Thyroid gland (tissue), 4 donors: Measurements from ENCODE around the gene POMP. TPM values are rescaled to one million over a fixed set of nuclear protein-coding genes. Genes with fewer than 3 reads are reported as not detected.
A peak's percentile ranks its signal among the peaks of the same experiment; 100 is the strongest.
"Not testable (repeated sequence)": the region's sequence is repeated elsewhere in the genome, so short reads cannot be mapped to it uniquely, and the experiment has no call there.

Experiments
- DNase-seq, 2 donors: peaks; one replicate each; pipeline ENCODE4 v3.0.0-alpha.2; 2019
- H3K27ac ChIP-seq, 3 donors: fragments of 200-600 bp; sonication (generic); 1 replicate in 2 of 3; 2 replicates in 1 of 3; pipeline ENCODE4 v1.5.1; 2016 to 2019; ENCODE audit warnings: mild to moderate bottlenecking in 1 of 3, moderate library complexity in 1 of 3
- H3K27me3 ChIP-seq: fragments of 200-600 bp; sonication (generic); one replicate; pipeline ENCODE4 v1.5.1; 2019
- H3K36me3 ChIP-seq, 2 donors: fragments of 200-600 bp; sonication (generic); one replicate each; pipeline ENCODE4 v1.5.1; 2016 to 2019
- H3K4me1 ChIP-seq, 2 donors: fragments of 200-600 bp; sonication (generic); one replicate each; pipeline ENCODE4 v1.5.1; 2017 to 2019
- H3K4me3 ChIP-seq, 3 donors: fragments of 200-600 bp; sonication (generic); replicated peaks in 1 of 3; 1 replicate in 2 of 3; 2 replicates in 1 of 3; pipeline ENCODE4 v1.5.1; 2016; ENCODE audit warnings: mild to moderate bottlenecking in 1 of 3
- H3K9me3 ChIP-seq: fragments of 200-600 bp; sonication (generic); one replicate; pipeline ENCODE4 v1.5.1; 2017
- CTCF ChIP-seq, 6 experiments: fragments of 200-600 bp in 3 of 6; fragments of 450-650 bp in 3 of 6; sonication (generic) in 3 of 6; IDR thresholded peaks; one replicate each; pipeline ENCODE4 v1.5.1; 2016 to 2019; ENCODE audit warnings: antibody characterized with exemption in 6 of 6, mild to moderate bottlenecking in 2 of 6, inconsistent platforms in 1 of 6, moderate library complexity in 1 of 6
- POLR2A ChIP-seq, 2 donors: fragments of 450-650 bp; IDR thresholded peaks; one replicate each; pipeline ENCODE4 v1.6.1; 2017; ENCODE audit warnings: antibody characterized with exemption in 2 of 2, mild to moderate bottlenecking in 2 of 2, moderate library complexity in 1 of 2
- WGBS, 2 donors: methylation state at CpG; one replicate each; pipeline ENCODE4 v1.1.5; 2017; 5-methylcytosine and 5-hydroxymethylcytosine counted together
- intact Hi-C: fragments of 100-400 bp; cut with DNase I; formaldehyde crosslinking; loops from one replicate; pipeline ENCODE4 v1.15.1; 2023
- total RNA-seq, 4 donors: library from RNA; depleted of rRNA; stranded (reverse); fragments of >200 nt; gene quantifications; one replicate each; pipeline ENCODE4 v1.2.3, GENCODE V29; 2016

POMP gene
- total RNA-seq, 4 donors from 2014 or later = 23.3 to 70.0 (median 45.4) TPM

GRCh38 chr13:28680541-28680940, 21.6 kb downstream of the POMP start:
- TF ChIP-seq CTCF (IDR thresholded peaks at IDR 0.05) (no peak), POLR2A (IDR thresholded peaks at IDR 0.05) (no peak)
- no peaks in the 10 kb centered on the region for H3K9me3 ChIP-seq
- peaks cover 13 to 34% of the 10 kb centered on the region in 2 donors for H3K36me3 ChIP-seq
- H3K4me3 ChIP-seq = no peak overlapping the region
- H3K27me3 ChIP-seq = no peaks in the 10 kb centered on the region
- no peaks in the 10 kb centered on the region for H3K4me1 ChIP-seq
- 95 to 98% methylated on average over 2 of the region's 2 CpGs for WGBS, 2 donors
- H3K27ac ChIP-seq = no peak overlapping the region
- intact Hi-C loops = no loop called here
- no peak for DNase-seq

GRCh38 chr13:28683169-28683568, 24.2 kb downstream of the POMP start:
- H3K9me3 ChIP-seq, H3K4me3 ChIP-seq, intact Hi-C loops, DNase-seq, H3K4me1 ChIP-seq, H3K27me3 ChIP-seq, H3K27ac ChIP-seq: not testable (repeated sequence)
- H3K36me3 ChIP-seq = peaks cover 0 to 11% of the 10 kb centered on the region in 2 donors
- WGBS, 2 donors = 88 to 94% methylated on average over 8 of the region's 8 CpGs

GRCh38 chr13:28684257-28684656, 25.3 kb downstream of the POMP start:
- H3K4me3 ChIP-seq = no peak overlapping the region
- WGBS, 2 donors = 49 to 67% methylated on average over 3 to 7 of the region's 7 CpGs
- H3K9me3 ChIP-seq = no peaks in the 10 kb centered on the region
- no peaks in the 10 kb centered on the region for H3K4me1 ChIP-seq
- H3K27ac ChIP-seq = no peak overlapping the region
- H3K27me3 ChIP-seq = no peaks in the 10 kb centered on the region
- intact Hi-C loops = no loop called here
- peaks cover 0 to 3% of the 10 kb centered on the region in 2 donors for H3K36me3 ChIP-seq
- TF ChIP-seq POLR2A (IDR thresholded peaks at IDR 0.05) = no peak
- no peak for TF ChIP-seq CTCF (IDR thresholded peaks at IDR 0.05)
- peak in 1 of 2 donors; percentile 9 for DNase-seq

- no peaks in the 10 kb centered on the region for H3K4me1 ChIP-seq
- H3K27ac ChIP-seq = no peak overlapping the region
- no peaks in the 10 kb centered on the region for H3K9me3 ChIP-seq
- DNase-seq = no peak
- H3K27me3 ChIP-seq = no peaks in the 10 kb centered on the region
- no peak overlapping the region for H3K4me3 ChIP-seq
- intact Hi-C loops = no loop called here
- H3K36me3 ChIP-seq = no peaks in the 10 kb centered on the region
- 92 to 94% methylated on average over 7 to 12 of the region's 12 CpGs for WGBS, 2 donors
- TF ChIP-seq CTCF (IDR thresholded peaks at IDR 0.05) (no peak), POLR2A (IDR thresholded peaks at IDR 0.05) (no peak)
Observed at GRCh38 chr13:28685114-28685513, 26.2 kb downstream of the POMP start.

GRCh38 chr13:28685892-28686291, 27.0 kb downstream of the POMP start:
- Histone ChIP-seq H3K4me3 (no peak overlapping the region), H3K27me3 (no peaks in the 10 kb centered on the region), H3K4me1 (no peaks in the 10 kb centered on the region), H3K27ac (no peak overlapping the region), H3K9me3 (no peaks in the 10 kb centered on the region), H3K36me3 (no peaks in the 10 kb centered on the region)
- 81 to 87% methylated on average over 3 of the region's 3 CpGs for WGBS, 2 donors
- intact Hi-C loops = no loop called here
- no peak for DNase-seq
- TF ChIP-seq POLR2A (IDR thresholded peaks at IDR 0.05) (no peak), CTCF (IDR thresholded peaks at IDR 0.05) (no peak)

GRCh38 chr13:28693605-28694491, 34.9 kb downstream of the POMP start:
- intact Hi-C loops, H3K36me3 ChIP-seq, H3K27me3 ChIP-seq, H3K27ac ChIP-seq, H3K4me3 ChIP-seq, H3K4me1 ChIP-seq, H3K9me3 ChIP-seq: not testable (repeated sequence)
- WGBS, 2 donors = 42 to 49% methylated on average over 8 to 9 of the region's 11 CpGs
- peak; percentile 72 to 73 for DNase-seq
